ENCODE results near the gene CBARP.
A peak's percentile ranks its signal among the peaks of the same experiment; 100 is the strongest.

CBARP gene

GRCh38 chr19:1264801-1265614 lies 27.2 kb upstream of the CBARP start:
- DNase-seq, result peak; percentile 72
- H3K9me3 Mint-ChIP-seq, result no peaks in the 10 kb centered on the region
- peak; percentile 10 to 12 for ATAC-seq (replicated peaks)
- H3K27me3 Mint-ChIP-seq, result no peaks in the 10 kb centered on the region
- peak overlapping the region; percentile 75 to 81 for H3K4me3 Mint-ChIP-seq
- H3K4me1 Mint-ChIP-seq, result peaks cover 63 to 84% of the 10 kb centered on the region in 2 donors
- H3K36me3 Mint-ChIP-seq, result peaks cover 16 to 27% of the 10 kb centered on the region in 2 donors
- H3K27ac Mint-ChIP-seq, result peak overlapping the region; percentile 95

DNA sequence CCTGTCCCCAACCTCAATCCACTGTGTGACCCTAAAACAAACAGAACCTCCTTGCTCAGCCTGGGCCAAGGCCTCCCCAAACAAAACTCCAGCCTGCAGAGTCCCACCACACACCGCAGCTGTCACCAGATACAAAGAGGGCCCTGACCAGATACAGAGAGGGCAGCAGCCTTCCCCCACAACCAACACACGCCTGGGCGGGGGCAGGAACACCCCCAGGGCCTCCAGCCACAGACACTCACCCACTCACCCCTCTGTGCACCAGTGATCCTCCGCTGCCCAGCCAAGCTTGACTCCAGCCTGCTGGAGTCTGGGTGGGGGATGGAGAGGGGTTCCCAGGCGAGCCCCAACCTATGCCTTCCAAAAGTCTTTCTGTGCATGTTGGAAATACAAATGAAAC lies 25.4 kb upstream of the CBARP start:
- Mint-ChIP-seq H3K27me3 (no peaks in the 10 kb centered on the region), H3K27ac (peak overlapping the region; percentile 95), H3K36me3 (peaks cover 14 to 24% of the 10 kb centered on the region in 2 donors), H3K4me1 (peaks cover 61 to 87% of the 10 kb centered on the region in 2 donors), H3K4me3 (peak overlapping the region; percentile 89 to 97), H3K9me3 (no peaks in the 10 kb centered on the region)
- DNase-seq (no peak), ATAC-seq (replicated peaks) (no peak)

- Mint-ChIP-seq H3K4me3 (peak overlapping the region; percentile 89 to 97), H3K36me3 (peaks cover 18 to 29% of the 10 kb centered on the region in 2 donors), H3K27ac (peak overlapping the region; percentile 95), H3K27me3 (no peaks in the 10 kb centered on the region), H3K4me1 (peaks cover 61 to 87% of the 10 kb centered on the region in 2 donors), H3K9me3 (no peaks in the 10 kb centered on the region)
- ATAC-seq (replicated peaks) (no peak), DNase-seq (no peak)
These were observed 24.9 kb upstream of the CBARP start for GRCh38 chr19:1262623-1263123.

DNA sequence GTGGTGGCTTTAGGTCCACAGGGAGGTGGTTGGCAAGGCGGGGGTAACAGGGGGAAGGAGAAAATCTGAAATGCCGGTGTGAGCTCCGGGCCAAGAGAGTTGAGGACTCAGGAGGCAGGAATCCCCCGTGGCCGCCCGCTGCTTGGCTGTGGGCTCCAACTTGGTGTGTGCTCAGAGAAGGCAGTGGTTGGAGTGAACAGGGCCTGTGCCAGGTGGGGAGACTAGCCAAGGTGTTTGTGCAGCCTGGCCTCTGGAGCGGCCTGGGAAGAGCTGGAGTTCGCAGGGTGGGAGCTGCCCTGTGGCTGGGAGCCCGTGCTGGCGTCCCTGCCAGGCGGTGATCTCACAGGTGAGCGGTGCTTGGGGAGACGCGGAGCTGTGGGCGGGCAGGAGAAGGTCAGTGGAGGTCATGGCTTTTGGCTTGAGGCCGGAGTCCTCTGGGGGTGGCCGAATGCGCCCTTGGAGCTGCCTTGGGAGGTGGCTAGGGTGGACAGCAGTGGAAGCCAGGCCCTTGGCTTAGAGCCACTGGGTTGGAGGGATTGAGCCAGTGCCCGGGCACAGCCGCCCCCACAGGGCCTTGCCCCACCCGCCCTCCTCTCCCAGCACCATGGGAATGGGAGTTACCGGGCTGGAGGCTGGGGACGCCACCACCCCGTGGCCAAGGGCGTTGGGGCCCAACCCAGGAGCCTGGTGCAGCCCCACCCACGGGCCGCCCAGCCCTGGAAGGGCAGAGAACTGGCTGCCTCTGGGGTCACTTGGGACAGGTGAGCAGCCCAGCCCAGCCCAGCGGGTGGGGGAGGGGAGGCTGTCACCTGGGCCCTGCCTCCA lies 24.2 kb upstream of the CBARP start:
- ATAC-seq (replicated peaks) (no peak), DNase-seq (no peak)
- H3K27me3 Mint-ChIP-seq, result no peaks in the 10 kb centered on the region
- H3K36me3 Mint-ChIP-seq, result peaks cover 21 to 34% of the 10 kb centered on the region in 2 donors
- no peaks in the 10 kb centered on the region for H3K9me3 Mint-ChIP-seq
- H3K27ac Mint-ChIP-seq, result peak overlapping the region; percentile 98
- H3K4me1 Mint-ChIP-seq, result peaks cover 59 to 86% of the 10 kb centered on the region in 2 donors
- H3K4me3 Mint-ChIP-seq, result peak overlapping the region; percentile 92 to 97

- ATAC-seq (replicated peaks) (no peak), DNase-seq (no peak)
- H3K4me1 Mint-ChIP-seq, result peaks cover 58 to 85% of the 10 kb centered on the region in 2 donors
These were observed 23.7 kb upstream of the CBARP start for GRCh38 chr19:1261538-1261797.

DNA sequence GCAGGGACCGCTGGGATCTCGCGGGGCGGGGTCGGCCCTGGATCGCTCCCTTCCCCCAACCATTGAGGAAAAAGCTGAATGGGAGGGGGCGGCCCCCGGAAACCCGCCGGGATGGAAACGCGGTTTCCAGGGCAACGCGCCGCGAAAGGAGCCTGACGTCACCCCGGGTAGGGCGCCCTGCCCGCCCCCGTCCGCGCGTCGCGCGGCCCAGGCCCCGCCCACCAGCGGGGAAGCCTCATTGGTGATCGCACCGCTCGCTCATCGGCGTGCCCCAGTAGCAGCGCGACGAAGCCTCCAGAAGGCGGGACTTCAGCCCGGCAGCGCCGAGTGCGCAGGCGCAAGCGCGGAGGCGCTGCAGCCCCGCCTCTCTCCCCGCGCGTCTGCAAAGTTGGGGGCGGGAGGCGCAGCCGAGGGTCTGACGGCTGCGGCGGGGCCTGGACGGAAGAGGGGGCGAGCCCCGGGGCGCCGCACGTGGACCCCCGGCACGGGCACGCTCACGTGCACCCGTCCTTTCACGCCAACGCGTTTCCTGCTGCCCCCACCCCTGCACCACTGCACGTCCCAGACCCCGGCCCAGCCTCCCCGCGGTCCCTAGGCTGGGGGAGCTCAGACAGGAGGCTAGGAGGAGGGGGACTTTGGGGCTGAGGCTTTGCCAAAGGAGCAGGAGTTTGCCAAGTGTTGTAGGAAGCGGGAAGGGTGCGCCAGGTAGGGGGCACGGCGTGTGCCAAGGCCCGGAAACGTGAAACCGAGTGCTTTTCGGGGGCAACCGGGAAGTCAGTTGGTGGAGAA lies 23.1 kb upstream of the CBARP start:
- Mint-ChIP-seq H3K4me3 (peak overlapping the region; percentile 92 to 97), H3K36me3 (peaks cover 21 to 34% of the 10 kb centered on the region in 2 donors), H3K4me1 (peaks cover 55 to 83% of the 10 kb centered on the region in 2 donors), H3K9me3 (no peaks in the 10 kb centered on the region), H3K27me3 (no peaks in the 10 kb centered on the region), H3K27ac (peak overlapping the region; percentile 98)
- ATAC-seq (replicated peaks) (peak; percentile 65 to 72), DNase-seq (peak; percentile 98)

More at GRCh38 chr19:1261538-1261797, 23.7 kb upstream of the CBARP start:
- H3K4me3 Mint-ChIP-seq, result peak overlapping the region; percentile 92 to 97
- H3K27ac Mint-ChIP-seq, result peak overlapping the region; percentile 98
- no peaks in the 10 kb centered on the region for H3K9me3 Mint-ChIP-seq
- H3K36me3 Mint-ChIP-seq, result peaks cover 21 to 34% of the 10 kb centered on the region in 2 donors
- H3K27me3 Mint-ChIP-seq, result no peaks in the 10 kb centered on the region

- Mint-ChIP-seq H3K27me3 (no peaks in the 10 kb centered on the region), H3K9me3 (no peaks in the 10 kb centered on the region), H3K4me1 (peaks cover 54 to 83% of the 10 kb centered on the region in 2 donors), H3K4me3 (peak overlapping the region; percentile 92 to 97), H3K27ac (peak overlapping the region; percentile 98), H3K36me3 (peaks cover 25 to 36% of the 10 kb centered on the region in 2 donors)
- ATAC-seq (replicated peaks), result peak; percentile 29 to 31
- peak; percentile 68 for DNase-seq
These were observed 22.3 kb upstream of the CBARP start for GRCh38 chr19:1259876-1260748.

DNA sequence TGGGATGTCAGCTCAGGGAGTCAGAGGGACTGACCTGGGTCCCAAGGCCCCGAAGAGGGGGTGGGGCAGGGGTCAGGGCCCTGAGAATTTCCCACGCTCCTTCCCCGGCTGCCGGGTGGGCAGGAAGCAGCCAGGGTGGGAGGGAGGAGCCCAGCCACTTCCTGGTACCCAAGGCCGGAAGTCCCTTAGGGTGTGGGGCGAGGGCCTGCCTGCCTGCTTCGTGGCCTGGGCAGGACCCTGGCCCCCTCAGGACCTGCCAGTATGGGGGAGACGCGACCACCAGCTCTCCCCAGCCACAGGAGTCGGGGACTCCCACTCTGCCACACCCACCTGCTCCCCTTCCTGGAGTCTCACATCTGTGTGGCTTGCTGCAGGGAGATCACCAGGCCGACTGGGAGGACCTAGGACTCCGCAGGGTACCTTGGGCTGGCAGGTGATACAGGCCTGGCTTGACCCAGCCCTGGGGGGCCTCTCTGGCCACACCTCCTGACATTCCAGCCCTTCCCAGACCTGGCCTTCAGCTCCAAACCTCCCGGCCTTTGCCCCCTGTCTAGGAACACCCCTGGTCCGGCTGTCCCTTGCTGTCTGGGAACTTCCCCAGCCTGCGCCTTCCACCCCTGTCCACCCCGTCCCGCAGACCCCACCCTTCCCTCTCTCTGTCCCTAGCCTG lies 21.5 kb upstream of the CBARP start:
- ATAC-seq (replicated peaks) (peak; percentile 43 to 44), DNase-seq (peak; percentile 72)

DNA sequence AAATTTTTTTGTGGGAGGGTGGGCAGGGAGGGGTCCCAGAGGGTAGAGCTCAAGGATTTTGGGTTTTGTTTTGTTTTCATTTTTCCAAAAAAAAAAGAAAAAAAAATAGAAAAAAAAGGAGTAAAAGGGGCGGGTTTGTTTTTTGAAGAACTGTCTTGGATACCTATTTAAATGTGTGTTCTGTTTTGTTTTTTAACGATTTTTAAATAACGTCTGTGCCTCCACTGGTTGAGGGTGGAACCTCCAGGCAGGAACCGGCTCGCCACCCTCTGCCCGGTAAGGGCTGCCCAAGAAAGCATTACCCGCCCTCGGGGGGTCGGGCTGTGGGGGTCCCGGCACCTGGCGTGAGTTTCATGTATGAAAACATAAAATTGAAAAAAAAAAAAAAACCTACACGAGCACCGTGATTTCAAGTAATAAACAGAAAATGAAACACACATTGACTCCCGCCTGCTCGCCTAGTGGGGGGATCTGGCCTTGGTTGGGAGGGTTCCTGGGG lies 21.0 kb upstream of the CBARP start:
- peaks cover 23 to 32% of the 10 kb centered on the region in 2 donors for H3K36me3 Mint-ChIP-seq
- H3K4me1 Mint-ChIP-seq, result peaks cover 46 to 79% of the 10 kb centered on the region in 2 donors
- H3K27me3 Mint-ChIP-seq, result no peaks in the 10 kb centered on the region

More for the DNA sequence above, 21.5 kb upstream of the CBARP start:
- Mint-ChIP-seq H3K27me3 (no peaks in the 10 kb centered on the region), H3K4me1 (peaks cover 51 to 83% of the 10 kb centered on the region in 2 donors), H3K27ac (peak overlapping the region; percentile 98), H3K4me3 (peak overlapping the region; percentile 92 to 97), H3K9me3 (no peaks in the 10 kb centered on the region), H3K36me3 (peaks cover 28 to 37% of the 10 kb centered on the region in 2 donors)

GRCh38 chr19:1258163-1258492 lies 20.3 kb upstream of the CBARP start:
- Mint-ChIP-seq H3K36me3 (peaks cover 29 to 34% of the 10 kb centered on the region in 2 donors), H3K27ac (peak overlapping the region; percentile 78), H3K27me3 (no peaks in the 10 kb centered on the region), H3K4me3 (peak overlapping the region; percentile 41 to 56), H3K4me1 (peaks cover 47 to 79% of the 10 kb centered on the region in 2 donors), H3K9me3 (no peaks in the 10 kb centered on the region)
- ATAC-seq (replicated peaks) (no peak), DNase-seq (no peak)

More for the DNA sequence above, 21.0 kb upstream of the CBARP start:
- Mint-ChIP-seq H3K9me3 (no peaks in the 10 kb centered on the region), H3K27ac (peak overlapping the region; percentile 98), H3K4me3 (peak overlapping the region; percentile 92 to 97)
- ATAC-seq (replicated peaks), result no peak
- DNase-seq, result no peak

GRCh38 chr19:1257475-1258162 lies 19.8 kb upstream of the CBARP start:
- Mint-ChIP-seq H3K9me3 (no peaks in the 10 kb centered on the region), H3K4me1 (peaks cover 43 to 76% of the 10 kb centered on the region in 2 donors), H3K27me3 (no peaks in the 10 kb centered on the region), H3K27ac (peak overlapping the region; percentile 78), H3K4me3 (peak overlapping the region; percentile 41 to 56), H3K36me3 (peaks cover 29 to 34% of the 10 kb centered on the region in 2 donors)
- no peak for DNase-seq
- no peak for ATAC-seq (replicated peaks)
